HepG2 (cell line): ENCODE data around the gene UBTD1. TPM values are rescaled to one million over a fixed set of nuclear protein-coding genes. Genes with fewer than 3 reads are reported as not detected.
A peak's percentile ranks its signal among the peaks of the same experiment; 100 is the strongest.

Experiments used
- CEBPZ ChIP-seq: IDR thresholded peaks from 2 replicates; pipeline ENCODE4 v1.6.1; 2012; ENCODE audit warnings: low read length, improper control_type of control experiment
- ELF1 ChIP-seq: sonication (generic); formaldehyde crosslinking; IDR thresholded peaks from 2 replicates; pipeline ENCODE4 v1.4.0; 2020; ENCODE audit warnings: missing genetic modification reagents
- ESRRA ChIP-seq: sonication (generic); formaldehyde crosslinking; IDR thresholded peaks from 2 replicates; pipeline ENCODE4 v1.5.1; 2020; ENCODE audit warnings: mild to moderate bottlenecking, low read depth, missing genetic modification reagents
- FOXK1 ChIP-seq: sonication (generic); formaldehyde crosslinking; IDR thresholded peaks from 2 replicates; pipeline ENCODE4 v1.4.0; 2020; ENCODE audit warnings: low read depth, missing genetic modification reagents, borderline replicate concordance
- FOXK2 ChIP-seq: fragments of 450-650 bp; IDR thresholded peaks from 2 replicates; pipeline ENCODE4 v1.6.1; 2016
- GATAD2A ChIP-seq: IDR thresholded peaks from 2 replicates; pipeline ENCODE4 v1.6.1; 2016
- GZF1 ChIP-seq: sonication (generic); formaldehyde crosslinking; IDR thresholded peaks from 2 replicates; pipeline ENCODE4 v1.5.1; 2020; ENCODE audit warnings: mild to moderate bottlenecking, missing genetic modification reagents
- NFYC ChIP-seq: IDR thresholded peaks from 2 replicates; pipeline ENCODE4 v1.6.1; 2016; ENCODE audit warnings: missing genetic modification reagents, missing compliant biosample characterization
- PHF21A ChIP-seq: sonication (generic); formaldehyde crosslinking; IDR thresholded peaks from 2 replicates; pipeline ENCODE4 v1.5.0; 2020; ENCODE audit warnings: mild to moderate bottlenecking, missing genetic modification reagents
- SOX5 ChIP-seq: IDR thresholded peaks from 2 replicates; pipeline ENCODE4 v1.6.1; 2016; ENCODE audit warnings: borderline replicate concordance
- ZBED4 ChIP-seq: sonication (generic); formaldehyde crosslinking; IDR thresholded peaks from 2 replicates; pipeline ENCODE4 v1.4.0; 2020; ENCODE audit warnings: missing genetic modification reagents, borderline replicate concordance
- ZNF350 ChIP-seq: sonication (generic); formaldehyde crosslinking; IDR thresholded peaks from 2 replicates; pipeline ENCODE4 v1.4.0; 2020; ENCODE audit warnings: mild to moderate bottlenecking, low read depth, missing genetic modification reagents, borderline replicate concordance
- ZNF567 ChIP-seq: sonication (generic); formaldehyde crosslinking; IDR thresholded peaks from 2 replicates; pipeline ENCODE4 v1.8.1; 2023; ENCODE audit warnings: mild to moderate bottlenecking, missing genetic modification reagents, borderline replicate concordance
- ZNF687 ChIP-seq: sonication (generic); formaldehyde crosslinking; IDR thresholded peaks from 2 replicates; pipeline ENCODE4 v1.5.1; 2020; ENCODE audit warnings: mild to moderate bottlenecking, missing genetic modification reagents, moderate library complexity
- polyA plus RNA-seq, 8 experiments: library from polyadenylated mRNA; depleted of rRNA in 3 of 8; stranded (reverse) in 7 of 8; unstranded in 1 of 8; fragments of >200 nt; fragmentation: Illumina TruSeq in 4 of 8; extraction: Trizol in 4 of 8; gene quantifications; 2 replicates each; pipeline versions ENCODE4 v1.2.1 to v1.2.3, GENCODE V29; 2011 to 2016; ENCODE audit warnings: low read depth in 4 of 8, missing spikeins in 1 of 8, mixed read lengths in 1 of 8; ENCODE audit not compliant: insufficient read depth in 1 of 8
- total RNA-seq, 5 experiments: library from RNA; depleted of rRNA; stranded (reverse); fragments of >200 nt; fragmentation: Illumina TruSeq; extraction: Trizol; gene quantifications; 2 replicates each; pipeline ENCODE4 v1.2.3, GENCODE V29; 2016; ENCODE audit warnings: low read depth in 1 of 5
- TF ChIP-seq, protein P1 (sequence below): sonication (generic); formaldehyde crosslinking; IDR thresholded peaks from 2 replicates; pipeline ENCODE4 v1.4.0; 2020; ENCODE audit warnings: mild to moderate bottlenecking, missing genetic modification reagents

The UBTD1 gene
- total and polyA plus RNA-seq, 2 of the 13 experiments (the other 11 are each of a cell fraction or from before 2014, with no cell fraction given): 7.9 to 10.0 TPM

DNA sequence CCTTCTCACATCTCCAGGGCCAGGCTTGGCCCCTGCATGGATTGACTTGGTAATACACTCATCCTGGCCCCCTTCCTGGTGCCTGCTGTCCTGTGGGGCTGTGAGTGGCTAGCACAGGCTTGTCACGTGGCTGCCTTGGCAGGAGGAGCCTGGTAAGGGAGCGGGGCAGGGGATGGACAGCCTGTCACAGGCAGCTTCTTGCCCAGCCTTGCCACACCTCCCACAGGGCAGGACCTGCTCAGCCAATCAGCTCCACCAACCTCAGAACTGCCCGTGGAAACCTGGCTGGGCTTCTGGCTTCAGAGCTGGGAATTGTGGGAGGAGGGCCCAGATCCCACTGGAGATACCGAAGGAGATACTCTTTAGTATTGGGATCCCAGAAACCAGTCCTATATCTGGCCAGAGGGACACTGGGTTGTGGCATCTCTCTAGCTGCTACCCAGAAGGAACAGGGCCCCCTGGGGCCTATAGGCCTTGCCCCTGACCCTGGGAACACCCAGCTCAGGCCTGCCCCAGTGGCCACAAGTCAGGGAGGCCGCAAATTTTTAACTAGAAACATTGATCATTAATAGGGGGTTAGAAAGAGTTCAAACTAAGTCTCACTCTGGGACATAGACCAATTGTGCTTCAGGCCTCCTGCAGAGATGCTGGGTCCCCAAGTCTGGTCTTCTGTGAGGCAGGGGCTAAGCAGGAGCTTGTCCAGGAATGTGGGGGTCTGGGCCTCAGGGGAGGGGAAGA lies 85.5 kb downstream of the UBTD1 start, which contains the start of gene HOGA1 (continued):
- TF ChIP-seq, protein P1, sequence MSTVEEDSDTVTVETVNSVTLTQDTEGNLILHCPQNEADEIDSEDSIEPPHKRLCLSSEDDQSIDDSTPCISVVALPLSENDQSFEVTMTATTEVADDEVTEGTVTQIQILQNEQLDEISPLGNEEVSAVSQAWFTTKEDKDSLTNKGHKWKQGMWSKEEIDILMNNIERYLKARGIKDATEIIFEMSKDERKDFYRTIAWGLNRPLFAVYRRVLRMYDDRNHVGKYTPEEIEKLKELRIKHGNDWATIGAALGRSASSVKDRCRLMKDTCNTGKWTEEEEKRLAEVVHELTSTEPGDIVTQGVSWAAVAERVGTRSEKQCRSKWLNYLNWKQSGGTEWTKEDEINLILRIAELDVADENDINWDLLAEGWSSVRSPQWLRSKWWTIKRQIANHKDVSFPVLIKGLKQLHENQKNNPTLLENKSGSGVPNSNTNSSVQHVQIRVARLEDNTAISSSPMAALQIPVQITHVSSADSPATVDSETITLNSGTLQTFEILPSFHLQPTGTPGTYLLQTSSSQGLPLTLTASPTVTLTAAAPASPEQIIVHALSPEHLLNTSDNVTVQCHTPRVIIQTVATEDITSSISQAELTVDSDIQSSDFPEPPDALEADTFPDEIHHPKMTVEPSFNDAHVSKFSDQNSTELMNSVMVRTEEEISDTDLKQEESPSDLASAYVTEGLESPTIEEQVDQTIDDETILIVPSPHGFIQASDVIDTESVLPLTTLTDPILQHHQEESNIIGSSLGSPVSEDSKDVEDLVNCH (CRISPR knock-in tag): no peak
- TF ChIP-seq ZNF687 (CRISPR knock-in tag): peak; percentile 92
- TF ChIP-seq SOX5 (CRISPR knock-in tag): 0 out of 2 replicates have a peak, but pooled peaks have one; percentile 4
- TF ChIP-seq ZNF350 (CRISPR knock-in tag): peak; percentile 34; the same call in 1 of the 2 replicates
- TF ChIP-seq ELF1: peak; percentile 71
- no peak for TF ChIP-seq CEBPZ
- TF ChIP-seq ZNF567 (CRISPR knock-in tag): no peak
- peak; percentile 50; the same call in 1 of the 2 replicates for TF ChIP-seq PHF21A
- no peak for TF ChIP-seq FOXK2
- TF ChIP-seq FOXK1 (CRISPR knock-in tag): peak; percentile 43; the same call in 1 of the 2 replicates
- 0 out of 2 replicates have a peak, but pooled peaks have one; percentile 22 for TF ChIP-seq ZBED4 (CRISPR knock-in tag)
- TF ChIP-seq GATAD2A (CRISPR knock-in tag): peak; percentile 57
- no peak for TF ChIP-seq GZF1 (CRISPR knock-in tag)
- peak; percentile 73 for TF ChIP-seq NFYC
- TF ChIP-seq ESRRA: 0 out of 2 replicates have a peak, but pooled peaks have one; percentile 20
